HG03095 (cell line): Measurements from ENCODE around the gene GBP4.

Experiments used
- ATAC-seq: cut with Tn5 transposase; IDR thresholded peaks from one replicate; pipeline ENCODE4 v1.9.1; 2021; ENCODE audit warnings: moderate library complexity; ENCODE audit not compliant: unreplicated experiment

GBP4 gene

GRCh38 chr1:89171067-89171438, 27.7 kb downstream of the GBP4 start:
- ATAC-seq, result no peak

DNA sequence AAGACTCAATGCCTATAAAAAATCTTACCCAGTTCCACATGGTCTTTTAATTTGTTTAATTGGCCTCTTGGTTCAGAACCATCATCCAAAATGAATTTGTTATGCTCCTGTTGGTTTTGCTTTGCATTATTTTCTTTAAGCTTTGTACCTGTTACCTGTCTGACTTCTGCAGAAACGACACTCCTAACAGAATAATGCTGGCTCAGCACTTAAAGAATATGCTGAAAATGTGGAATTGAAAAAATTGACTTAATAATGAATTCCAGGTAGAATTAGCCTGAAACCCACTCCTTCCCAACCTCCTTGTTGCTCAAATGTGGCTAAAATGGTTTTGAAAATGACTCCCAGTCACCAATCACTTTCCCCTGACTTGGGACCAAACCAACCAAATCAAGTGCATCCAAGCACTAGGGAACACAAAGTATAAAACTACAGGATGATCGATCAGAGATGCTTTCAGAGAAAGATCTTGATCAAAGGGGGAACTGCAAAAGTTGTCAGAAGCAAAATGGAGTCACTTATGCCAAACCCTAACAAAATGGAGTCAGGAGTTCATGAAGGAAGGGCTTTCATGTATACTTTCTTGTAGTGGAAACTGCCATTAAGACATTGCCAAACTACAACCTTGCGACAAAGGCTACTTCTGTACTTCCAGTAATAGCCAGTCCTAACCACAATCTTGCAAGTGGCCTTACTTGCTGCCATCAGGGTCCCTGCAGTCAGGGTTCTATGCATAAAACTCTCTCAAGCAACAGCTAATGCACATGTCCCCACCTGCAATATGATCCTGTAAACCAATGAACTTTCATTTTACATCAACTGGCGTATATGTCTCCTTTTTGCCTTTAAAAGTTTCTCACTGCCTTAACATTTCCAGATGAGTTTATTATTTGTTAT, 28.3 kb downstream of the GBP4 start:
- ATAC-seq, result no peak

DNA sequence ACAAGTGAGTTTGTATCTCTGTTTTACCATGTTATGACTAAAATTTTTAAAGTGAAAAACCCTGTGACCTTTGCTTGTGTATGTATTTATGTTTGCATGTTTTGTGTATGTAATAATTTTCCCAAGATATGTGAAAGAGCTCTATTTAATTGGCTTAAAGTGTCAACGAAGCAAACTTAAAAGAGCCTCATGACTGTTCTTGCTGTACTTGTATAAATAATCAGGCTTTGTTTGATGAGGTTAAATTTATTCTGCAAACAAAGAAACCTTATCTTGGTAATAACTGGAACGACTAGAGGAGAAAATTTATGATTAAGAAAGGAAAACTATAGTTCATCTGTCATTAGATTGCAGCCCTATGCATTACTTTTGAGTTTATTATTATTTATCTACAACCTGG, 29.6 kb downstream of the GBP4 start:
- no peak for ATAC-seq

GRCh38 chr1:89167590-89168230, 31.0 kb downstream of the GBP4 start:
- no peak for ATAC-seq

- ATAC-seq, result no peak
Measured at GRCh38 chr1:89166705-89167104, 32.0 kb downstream of the GBP4 start.

- ATAC-seq, result no peak
Measured at GRCh38 chr1:89165811-89166210, 32.9 kb downstream of the GBP4 start.

DNA sequence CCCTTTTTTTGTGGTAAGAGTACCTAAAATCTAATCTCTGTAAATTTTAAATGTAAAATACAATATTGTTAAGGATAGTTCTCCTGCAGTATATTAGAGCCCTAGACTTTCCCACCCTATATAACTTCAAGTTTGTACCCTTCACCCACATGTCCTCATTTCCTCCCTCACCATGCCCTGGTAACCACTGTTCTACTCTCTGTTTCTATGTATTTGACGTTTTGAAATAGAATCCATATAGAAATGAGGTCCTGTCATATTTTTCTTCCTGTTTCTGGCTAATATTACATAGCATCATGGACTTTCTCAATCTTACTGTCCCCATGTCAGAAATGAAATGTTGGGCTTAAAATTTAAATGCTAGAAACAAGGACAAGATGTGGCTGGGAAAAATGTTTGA, 47.7 kb downstream of the GBP4 start:
- ATAC-seq, result no peak

DNA sequence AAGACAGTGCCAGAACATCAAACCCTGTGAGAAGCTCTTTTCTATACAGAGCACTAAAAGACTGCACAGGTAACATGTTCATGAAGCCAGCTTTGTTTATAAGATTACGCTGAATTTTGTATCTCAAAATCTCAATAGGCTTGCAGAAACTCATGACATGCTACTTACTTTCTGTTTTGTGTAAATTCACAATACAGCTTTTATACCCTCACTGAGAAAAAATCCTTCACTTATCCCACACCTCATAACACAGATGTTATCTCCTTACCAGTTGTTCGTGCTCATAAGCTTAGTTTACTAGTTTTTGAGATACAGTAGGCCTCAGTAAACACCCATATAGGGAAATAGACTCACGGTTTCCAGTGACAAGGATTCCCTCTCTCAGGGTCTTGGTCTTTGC, 48.8 kb downstream of the GBP4 start:
- ATAC-seq, result no peak

- ATAC-seq, result no peak
Measured at GRCh38 chr1:89149229-89149628, 49.5 kb downstream of the GBP4 start.

- no peak for ATAC-seq
Measured at GRCh38 chr1:89147678-89148658, 50.8 kb downstream of the GBP4 start.

- no peak for ATAC-seq
Measured at GRCh38 chr1:89146721-89147120, 52.0 kb downstream of the GBP4 start.

DNA sequence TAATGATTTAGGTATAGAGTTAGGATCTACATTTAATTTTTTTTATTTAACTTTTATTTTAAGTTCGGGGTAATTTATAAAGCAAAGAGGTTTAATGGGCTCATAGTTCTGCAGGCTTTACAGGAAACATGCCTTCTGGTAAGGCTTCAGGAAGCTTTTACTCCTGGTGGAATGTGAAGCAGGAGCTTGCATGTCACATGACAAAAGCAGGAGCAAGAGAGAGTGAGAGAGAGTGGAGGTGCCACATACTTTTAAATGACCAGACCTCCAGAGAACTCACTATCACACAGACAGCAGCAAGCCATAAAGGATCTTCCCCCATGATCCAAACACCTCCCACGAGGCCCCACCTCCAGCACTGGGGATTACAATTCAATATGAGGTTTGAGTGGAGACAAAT, 55.3 kb downstream of the GBP4 start:
- no peak for ATAC-seq

DNA sequence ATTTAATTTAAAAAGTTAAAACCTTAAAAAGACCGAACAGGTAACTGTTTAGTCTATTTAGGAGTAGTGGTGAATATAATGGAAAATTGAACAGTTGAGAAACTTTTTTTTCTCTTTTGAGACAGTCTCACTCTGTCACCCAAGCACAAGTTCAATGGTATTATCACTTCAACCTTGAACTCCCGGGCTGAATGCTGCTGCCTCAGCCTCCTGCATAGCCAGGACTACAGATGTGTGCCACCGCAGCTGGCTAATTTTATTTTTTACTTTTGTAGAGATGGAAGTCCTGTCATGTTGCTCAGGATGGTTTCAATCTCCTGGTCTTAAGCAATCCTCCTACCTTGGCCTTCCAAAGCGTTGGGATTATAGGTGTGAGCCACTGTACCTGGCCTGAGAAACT, 56.6 kb downstream of the GBP4 start:
- no peak for ATAC-seq

DNA sequence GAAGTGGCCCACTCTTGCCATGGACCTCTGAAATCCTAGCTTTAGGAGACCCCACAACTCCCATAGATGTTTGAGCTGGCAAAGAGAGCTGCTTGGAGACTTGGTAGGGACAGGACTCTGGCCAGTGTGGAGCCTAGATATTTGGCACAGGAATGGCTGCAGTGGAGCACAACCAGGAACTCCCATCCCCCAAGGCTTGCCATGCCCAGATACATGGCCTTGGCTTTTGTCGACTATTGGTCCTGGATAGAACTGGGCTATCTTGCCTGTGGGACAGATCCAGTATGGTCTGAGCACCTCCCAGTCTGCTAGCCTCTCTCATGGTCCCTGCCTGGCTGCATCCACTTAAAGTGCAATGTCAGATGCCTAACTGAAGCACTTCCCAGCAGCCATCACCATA, 65.0 kb downstream of the GBP4 start:
- no peak for ATAC-seq
